K562 (cell line): ENCODE measurements around the gene CSMD2. TPM values are rescaled to one million over a fixed set of nuclear protein-coding genes. Genes with fewer than 3 reads are reported as not detected.

Source experiments
- ATAC-seq: fragments of 200-7000 bp; cut with Tn5 transposase; 3 replicates; pipeline ENCODE4 v1.9.1; 2020; ENCODE audit warnings: moderate library complexity
- BruUV-seq: library from RNA; stranded (reverse); fragments of 400-500 nt; replicated peaks from 2 replicates; lab custom pipeline; 2021; lab: Mats Ljungman, UMichigan
- CTCF ChIA-PET: fragments of 300-600 bp; formaldehyde crosslinking; extraction: SDS; loops from one replicate; lab custom pipeline; 2021; ENCODE audit warnings: low intra/inter-chr PET ratio; lab: Yijun Ruan, JAX
- POLR2A ChIA-PET: fragments of 300-600, 350-650 bp; sonication (Branson Sonifier 250); formaldehyde crosslinking; extraction: SDS; loops from one replicate; lab custom pipeline; 2021; ENCODE audit warnings: antibody characterized with exemption, inconsistent platforms; lab: Yijun Ruan, JAX
- DNase-seq, 4 experiments: peaks; one replicate each; pipeline versions ENCODE4 v3.0.0 to v3.0.0-alpha.2; 2011 to 2018; ENCODE audit warnings: low spot score in 3 of 4, mixed read lengths in 3 of 4; ENCODE audit errors: extremely low read depth in 1 of 4
- FAIRE-seq: peaks from 2 replicates; lab custom pipeline; 2011; peaks lifted over from hg19 to GRCh38; lab: Jason Lieb, UNC
- H2AFZ ChIP-seq: 2 replicates; pipeline ENCODE4 v1.6.0; 2011; ENCODE audit warnings: low read depth, low read length, control low read depth, inconsistent platforms
- H3K27ac ChIP-seq: fragments of 200-600 bp; 3 replicates; pipeline ENCODE4 v1.8.0; 2011; ENCODE audit warnings: low read depth, mild to moderate bottlenecking, control low read depth, inconsistent platforms, low read length, moderate library complexity, mixed read lengths; ENCODE audit errors: extremely low read depth
- H3K27me3 ChIP-seq, 2 experiments: fragments of 300-600 bp in 1 of 2; 2 replicates in 1 of 2; 3 replicates in 1 of 2; pipeline versions ENCODE4 v1.6.0 to v1.8.0; 2011; ENCODE audit warnings: inconsistent platforms in 2 of 2, low read length in 2 of 2, mild to moderate bottlenecking in 1 of 2, mixed read lengths in 1 of 2, moderate library complexity in 1 of 2; ENCODE audit not compliant: control insufficient read depth in 2 of 2, insufficient read depth in 2 of 2
- H3K36me3 ChIP-seq: fragments of 300-600 bp; 3 replicates; pipeline ENCODE4 v1.8.0; 2011; ENCODE audit warnings: mild to moderate bottlenecking, low read length, inconsistent platforms; ENCODE audit not compliant: control insufficient read depth, insufficient read depth
- H3K4me1 ChIP-seq, 2 experiments: fragments of 200-600 bp in 1 of 2; replicated peaks in 1 of 2; 2 replicates in 1 of 2; 3 replicates in 1 of 2; pipeline versions ENCODE4 v1.5.1 to v1.8.0; 2011; ENCODE audit warnings: inconsistent platforms in 2 of 2, low read length in 2 of 2, mild to moderate bottlenecking in 1 of 2, mixed read lengths in 1 of 2, moderate library complexity in 1 of 2; ENCODE audit not compliant: control insufficient read depth in 2 of 2, insufficient read depth in 2 of 2
- H3K4me2 ChIP-seq: 2 replicates; pipeline ENCODE4 v1.6.1; 2011; ENCODE audit warnings: low read length, control low read depth, inconsistent platforms, mixed read lengths; ENCODE audit not compliant: insufficient read depth
- H3K4me3 ChIP-seq: fragments of 200-600 bp; sonication (generic), shearing (Covaris generic); 2 replicates; pipeline ENCODE4 v1.5.1; 2016; ENCODE audit warnings: control low read depth, inconsistent platforms
- H3K79me2 ChIP-seq: fragments of 200-600 bp; 3 replicates; pipeline ENCODE4 v1.8.0; 2011; ENCODE audit warnings: low read length, inconsistent platforms; ENCODE audit not compliant: control insufficient read depth, insufficient read depth
- H3K9ac ChIP-seq, 2 experiments: 2 replicates each; pipeline versions ENCODE4 v1.6.0 to v1.6.1; 2011; ENCODE audit warnings: low read depth in 2 of 2, low read length in 2 of 2, control low read depth in 1 of 2, inconsistent platforms in 1 of 2, mild to moderate bottlenecking in 1 of 2, mixed read lengths in 1 of 2; ENCODE audit not compliant: insufficient read depth in 1 of 2
- H3K9me1 ChIP-seq: one replicate; pipeline ENCODE4 v1.6.0; 2011; ENCODE audit warnings: inconsistent platforms, mild to moderate bottlenecking, low read length, moderate library complexity; ENCODE audit not compliant: control insufficient read depth, insufficient read depth
- H3K9me3 ChIP-seq: replicated peaks from 2 replicates; pipeline ENCODE4 v1.5.1; 2011; ENCODE audit warnings: low read depth, low read length, inconsistent platforms; ENCODE audit not compliant: control insufficient read depth, insufficient read depth
- H4K20me1 ChIP-seq: replicated peaks from 2 replicates; pipeline ENCODE4 v1.6.1; 2011; ENCODE audit warnings: low read length, inconsistent platforms, mixed read lengths; ENCODE audit not compliant: control insufficient read depth, insufficient read depth
- ATF7 ChIP-seq: fragments of 450-650 bp; IDR thresholded peaks from 2 replicates; pipeline ENCODE4 v1.7.1; 2014; ENCODE audit warnings: mild to moderate bottlenecking, moderate library complexity
- CXXC5 ChIP-seq: fragments of 250-450 bp; sonication (Bioruptor Pico); IDR thresholded peaks from 2 replicates; pipeline ENCODE4 v1.8.0; 2022; ENCODE audit warnings: inconsistent platforms, mild to moderate bottlenecking, moderate library complexity
- FOXA1 ChIP-seq: fragments of 450-650 bp; IDR thresholded peaks from 2 replicates; pipeline ENCODE4 v1.6.1; 2016; ENCODE audit warnings: mild to moderate bottlenecking, borderline replicate concordance
- KLF13 ChIP-seq: fragments of 450-650 bp; IDR thresholded peaks from 2 replicates; pipeline ENCODE4 v1.6.1; 2016; ENCODE audit warnings: missing genetic modification characterization, low read depth, mild to moderate bottlenecking, missing compliant biosample characterization, moderate library complexity, borderline replicate concordance
- PHB2 ChIP-seq: fragments of 450-650 bp; IDR thresholded peaks from 2 replicates; pipeline ENCODE4 v1.6.1; 2017; ENCODE audit warnings: low read depth
- POLR2B ChIP-seq: fragments of 450-650 bp; IDR thresholded peaks from 2 replicates; pipeline ENCODE4 v1.6.1; 2018; ENCODE audit warnings: low read depth; ENCODE audit not compliant: partially characterized antibody
- POLR3A ChIP-seq: IDR thresholded peaks from 2 replicates; pipeline ENCODE4 v1.6.1; 2011; ENCODE audit warnings: borderline replicate concordance, mild to moderate bottlenecking, moderate library complexity; ENCODE audit not compliant: insufficient read length, insufficient read depth; ENCODE audit errors: extremely low read depth
- SIRT6 ChIP-seq: IDR thresholded peaks from one replicate; pipeline ENCODE4 v1.6.1; 2012; ENCODE audit warnings: low read depth, mild to moderate bottlenecking, control low read depth, inconsistent platforms, low read length, moderate library complexity
- SMAD3 ChIP-seq: fragments of 450-650 bp; formaldehyde crosslinking; conservative IDR thresholded peaks from 2 replicates; pipeline ENCODE4 v1.4.0; 2020; ENCODE audit warnings: mild to moderate bottlenecking
- ZFPM2 ChIP-seq: fragments of 250-450 bp; sonication (Bioruptor Pico); IDR thresholded peaks from 2 replicates; pipeline ENCODE4 v1.5.1; 2022; ENCODE audit warnings: mild to moderate bottlenecking
- ZNF3 ChIP-seq: fragments of 250-450 bp; sonication (Bioruptor Pico); IDR thresholded peaks from 2 replicates; pipeline ENCODE4 v1.5.0; 2021; ENCODE audit warnings: mild to moderate bottlenecking, moderate library complexity
- in situ Hi-C: fragments of 300-500 bp; cut with MboI; formaldehyde crosslinking; loops from 4 replicates; pipeline ENCODE4 v1.15.0; 2018; ENCODE audit warnings: inconsistent platforms, mixed read lengths
- intact Hi-C: fragments of 100-400 bp; cut with micrococcal nuclease; formaldehyde crosslinking; loops from 2 replicates; pipeline ENCODE4 v1.14.2; 2022
- polyA plus RNA-seq, 8 experiments: library from polyadenylated mRNA; depleted of rRNA in 4 of 8; stranded (reverse) in 5 of 8; unstranded in 3 of 8; fragments of >200 nt; fragmentation: Nextera tagmentation in 2 of 8; fragmentation: Illumina TruSeq in 1 of 8; extraction: Ambion mirVana in 2 of 8; extraction: Trizol in 1 of 8; gene quantifications; 2 replicates each; pipeline versions ENCODE4 v1.2.1 to v1.2.3, GENCODE V29; 2011 to 2014; ENCODE audit warnings: inconsistent platforms in 1 of 8, missing spikeins in 1 of 8
- total RNA-seq, 7 experiments: library from RNA; depleted of rRNA in 6 of 7; stranded (reverse); fragments of >200 nt in 6 of 7; fragmentation: Illumina TruSeq in 2 of 7; extraction: Trizol in 2 of 7; gene quantifications; 2 replicates each; pipeline versions ENCODE4 v1.2.1 to v1.2.3, GENCODE V29; 2011 to 2021; ENCODE audit warnings: low replicate concordance in 1 of 7
- TF ChIP-seq, protein P1 (sequence below), 3 experiments: IDR thresholded peaks in 2 of 3; conservative IDR thresholded peaks in 1 of 3; 2 replicates each; pipeline ENCODE4 v1.5.1; 2011 to 2012; ENCODE audit warnings: low read length in 3 of 3, mild to moderate bottlenecking in 3 of 3, control low read depth in 2 of 3, improper control_type of control experiment in 1 of 3, inconsistent platforms in 1 of 3, low read depth in 1 of 3, mixed read lengths in 1 of 3, moderate library complexity in 1 of 3; ENCODE audit not compliant: insufficient read depth in 2 of 3

Gene CSMD2
- total and polyA plus RNA-seq, 9 of the 15 experiments (the other 6 are each of a cell fraction or from before 2014, with no cell fraction given) = not detected

GRCh38 chr1:33473900-33474299 lies 691.1 kb downstream of the CSMD2 start:
- in situ Hi-C loops = no loop called here
- H3K4me2 ChIP-seq = no peak overlapping the region
- no peak overlapping the region for H3K4me3 ChIP-seq

More at GRCh38 chr1:33473900-33474299, 691.1 kb downstream of the CSMD2 start:
- Histone ChIP-seq H2AFZ (no peak overlapping the region), H3K9ac (no peak overlapping the region), H3K9me3 (no peaks in the 10 kb centered on the region), H3K36me3 (no peaks in the 10 kb centered on the region), H4K20me1 (no peaks in the 10 kb centered on the region), H3K27me3 (no peaks in the 10 kb centered on the region), H3K4me1 (peaks cover 0 to 3% of the 10 kb centered on the region in 2 experiments; a peak in 1 of 5 replicates), H3K79me2 (peaks cover 4% of the 10 kb centered on the region; the same call in 1 of the 3 replicates), H3K27ac (no peak overlapping the region), H3K9me1 (no peaks in the 10 kb centered on the region)
- intact Hi-C loops = loop anchor here (5.0 to 10.0 kb wide), 3 partner anchors 102 to 339 kb away; no protein-coding TSS in a partner anchor
- POLR2A ChIA-PET = interaction anchor here (2.3 kb wide), 1 partner anchor 11 kb away, joined by 9 read pairs; no protein-coding TSS in a partner anchor
- CTCF ChIA-PET = no interaction called here
- DNase-seq (no peak), FAIRE-seq (no peak), ATAC-seq (no peak)
- TF ChIP-seq SIRT6 (no peak), ZNF3 (CRISPR knock-in tag) (no peak), SMAD3 (no peak), POLR2B (no peak), ATF7 (no peak), PHB2 (no peak), ZFPM2 (CRISPR knock-in tag) (no peak), FOXA1 (no peak), CXXC5 (CRISPR knock-in tag) (no peak), KLF13 (tag) (no peak), POLR3A (no peak)
- TF ChIP-seq, protein P1, sequence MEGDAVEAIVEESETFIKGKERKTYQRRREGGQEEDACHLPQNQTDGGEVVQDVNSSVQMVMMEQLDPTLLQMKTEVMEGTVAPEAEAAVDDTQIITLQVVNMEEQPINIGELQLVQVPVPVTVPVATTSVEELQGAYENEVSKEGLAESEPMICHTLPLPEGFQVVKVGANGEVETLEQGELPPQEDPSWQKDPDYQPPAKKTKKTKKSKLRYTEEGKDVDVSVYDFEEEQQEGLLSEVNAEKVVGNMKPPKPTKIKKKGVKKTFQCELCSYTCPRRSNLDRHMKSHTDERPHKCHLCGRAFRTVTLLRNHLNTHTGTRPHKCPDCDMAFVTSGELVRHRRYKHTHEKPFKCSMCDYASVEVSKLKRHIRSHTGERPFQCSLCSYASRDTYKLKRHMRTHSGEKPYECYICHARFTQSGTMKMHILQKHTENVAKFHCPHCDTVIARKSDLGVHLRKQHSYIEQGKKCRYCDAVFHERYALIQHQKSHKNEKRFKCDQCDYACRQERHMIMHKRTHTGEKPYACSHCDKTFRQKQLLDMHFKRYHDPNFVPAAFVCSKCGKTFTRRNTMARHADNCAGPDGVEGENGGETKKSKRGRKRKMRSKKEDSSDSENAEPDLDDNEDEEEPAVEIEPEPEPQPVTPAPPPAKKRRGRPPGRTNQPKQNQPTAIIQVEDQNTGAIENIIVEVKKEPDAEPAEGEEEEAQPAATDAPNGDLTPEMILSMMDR (IDR thresholded peaks at IDR 0.05 in 2 of 3, conservative IDR thresholded peaks at IDR 0.05 in 1 of 3; ENCODE audit: insufficient read depth in 2 of 3, low read depth in 1 of 3, low read length in 3 of 3) = no peak
- no TSS peak for BruUV-seq
